ENCODE data around the gene GCH1.

GRCh38 chr14:54817506-54817905 is 85.1 kb downstream of the GCH1 start:
- no peak for TF ChIP-seq CTCF (IDR thresholded peaks at IDR 0.05)
- TF ChIP-seq POLR2A (IDR thresholded peaks at IDR 0.05): no peak

All from right lobe of liver (tissue), 4 donors.